ENCODE data around the gene NOL9.
A peak's percentile ranks its signal among the peaks of the same experiment; 100 is the strongest.

NOL9 gene

DNA sequence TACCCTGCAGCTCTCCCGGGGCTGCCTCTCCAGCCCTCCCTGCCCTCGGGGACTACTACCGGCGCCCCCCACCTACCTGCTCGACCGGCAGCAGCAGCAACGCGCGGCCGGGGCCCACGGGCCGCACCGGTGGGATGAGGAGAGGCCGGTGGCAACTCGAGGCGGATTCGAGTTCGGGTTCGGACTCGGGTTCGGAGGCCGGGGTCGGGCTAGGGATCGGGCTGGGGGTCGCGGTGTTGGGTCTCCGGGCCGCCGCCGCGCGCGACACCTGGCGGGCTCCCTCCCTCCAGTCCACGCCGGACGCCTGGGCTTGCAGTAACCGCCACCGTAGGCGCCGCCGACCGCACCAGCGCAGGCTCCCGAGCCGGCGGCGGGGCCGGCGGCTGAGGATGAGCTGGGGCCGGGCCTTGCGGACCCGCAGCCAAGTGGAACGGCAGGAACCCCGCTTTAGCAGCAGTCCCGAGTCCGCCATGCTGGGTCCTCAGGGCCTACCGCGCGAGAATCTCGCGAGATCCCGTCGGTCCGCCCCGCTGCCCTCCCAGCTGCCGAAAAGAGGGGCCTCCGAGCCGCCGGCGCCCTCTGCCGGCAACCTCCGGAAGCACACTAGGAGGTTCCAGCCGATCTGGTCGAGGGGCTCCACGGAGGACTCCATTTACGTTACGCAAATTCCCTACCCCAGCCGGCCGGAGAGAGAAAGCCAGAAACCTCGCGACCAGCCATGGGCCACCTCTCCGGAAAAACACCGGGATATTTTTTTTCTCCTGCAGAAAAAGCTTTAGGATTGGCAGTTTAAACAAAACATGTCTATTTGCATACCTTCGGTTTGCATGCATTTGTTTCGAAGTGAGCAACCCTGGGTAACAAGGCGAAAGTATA, at the start of gene NOL9:
Gene NOL9 (minus strand): TSS at position 483 of the 876 bp plus-strand sequence. CDS start 11 bp downstream, at position 472.
- TF ChIP-seq, protein P1, sequence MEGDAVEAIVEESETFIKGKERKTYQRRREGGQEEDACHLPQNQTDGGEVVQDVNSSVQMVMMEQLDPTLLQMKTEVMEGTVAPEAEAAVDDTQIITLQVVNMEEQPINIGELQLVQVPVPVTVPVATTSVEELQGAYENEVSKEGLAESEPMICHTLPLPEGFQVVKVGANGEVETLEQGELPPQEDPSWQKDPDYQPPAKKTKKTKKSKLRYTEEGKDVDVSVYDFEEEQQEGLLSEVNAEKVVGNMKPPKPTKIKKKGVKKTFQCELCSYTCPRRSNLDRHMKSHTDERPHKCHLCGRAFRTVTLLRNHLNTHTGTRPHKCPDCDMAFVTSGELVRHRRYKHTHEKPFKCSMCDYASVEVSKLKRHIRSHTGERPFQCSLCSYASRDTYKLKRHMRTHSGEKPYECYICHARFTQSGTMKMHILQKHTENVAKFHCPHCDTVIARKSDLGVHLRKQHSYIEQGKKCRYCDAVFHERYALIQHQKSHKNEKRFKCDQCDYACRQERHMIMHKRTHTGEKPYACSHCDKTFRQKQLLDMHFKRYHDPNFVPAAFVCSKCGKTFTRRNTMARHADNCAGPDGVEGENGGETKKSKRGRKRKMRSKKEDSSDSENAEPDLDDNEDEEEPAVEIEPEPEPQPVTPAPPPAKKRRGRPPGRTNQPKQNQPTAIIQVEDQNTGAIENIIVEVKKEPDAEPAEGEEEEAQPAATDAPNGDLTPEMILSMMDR (IDR thresholded peaks at IDR 0.05; ENCODE audit: extremely low read depth, insufficient read depth, missing control alignments), result peak; percentile 96
- in situ Hi-C loops (cut with MboI; ENCODE audit: low pct_unique_long_range_greater_than_20kb, low sequenced_read_pairs, unreplicated experiment), result no loop called here
- DNase-seq (ENCODE audit: low spot score), result peak; percentile 98

DNA sequence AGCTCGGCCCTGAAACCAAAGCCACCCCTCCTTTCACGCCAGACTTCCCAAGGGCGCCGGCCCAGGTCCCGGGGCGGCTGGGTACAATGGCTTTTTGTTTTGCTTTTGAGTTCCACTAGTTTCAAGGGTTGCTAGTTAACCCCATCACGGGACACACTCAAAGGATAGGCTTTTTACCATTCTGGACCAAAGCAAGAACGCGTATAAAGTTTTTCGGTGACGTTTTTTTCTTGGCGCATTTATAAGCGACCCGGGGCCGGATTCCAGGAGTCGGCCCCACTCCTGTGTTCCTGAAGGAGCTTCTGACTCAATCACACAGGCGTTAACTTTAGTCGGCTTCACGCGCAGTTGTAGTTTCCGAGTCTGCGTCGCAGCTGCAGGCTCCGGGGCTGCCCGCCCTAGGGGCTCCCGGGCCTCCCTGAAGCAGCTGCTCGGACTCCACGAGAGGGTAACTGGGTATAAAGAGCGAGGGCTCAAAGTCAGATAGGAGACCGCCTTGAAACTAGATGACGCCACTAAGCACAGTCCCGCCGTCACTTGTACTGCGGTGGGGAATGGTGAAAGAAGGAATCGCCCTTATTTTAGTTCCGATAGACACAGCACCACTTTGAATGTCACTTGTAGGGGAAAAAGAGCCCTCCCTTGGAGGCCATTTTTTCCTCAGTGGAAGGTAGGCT, 49.1 kb upstream of the NOL9 start:
- in situ Hi-C loops (cut with MboI; ENCODE audit: low pct_unique_long_range_greater_than_20kb, low sequenced_read_pairs, unreplicated experiment), result no loop called here
- TF ChIP-seq, protein P1 (IDR thresholded peaks at IDR 0.05; ENCODE audit: extremely low read depth, insufficient read depth, missing control alignments), result no peak
- peak; percentile 74 for DNase-seq (ENCODE audit: low spot score)

DNA sequence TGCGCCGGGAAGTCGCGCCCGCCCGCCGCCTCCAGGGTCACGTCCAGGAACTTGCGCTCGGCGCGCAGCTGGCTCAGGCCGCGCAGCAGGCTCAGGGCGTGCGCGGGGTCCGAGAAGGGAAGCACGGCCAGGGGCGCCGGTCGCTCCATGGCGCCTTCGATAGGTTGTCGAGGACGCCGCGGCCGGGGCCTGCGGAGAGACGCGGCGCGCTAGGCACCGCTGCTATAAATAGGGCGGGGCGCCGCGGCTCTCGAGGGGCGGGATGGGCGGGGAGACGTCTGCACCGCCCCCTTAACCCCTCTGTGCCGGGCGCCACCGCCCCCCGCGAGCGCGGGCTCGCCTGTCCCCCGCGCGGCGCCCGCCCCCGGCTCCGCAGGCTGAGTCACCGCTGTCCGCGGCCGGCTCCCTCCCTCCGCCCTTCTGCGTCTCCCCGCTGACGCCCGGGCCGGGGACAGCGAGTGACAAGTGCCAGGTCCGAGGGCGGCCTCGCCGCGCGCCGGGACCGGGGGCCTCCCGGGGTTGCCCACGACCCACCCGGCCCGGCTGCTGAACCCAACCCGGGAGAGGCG, 48.4 kb upstream of the NOL9 start, which contains the start of gene KLHL21:
Gene KLHL21 (minus strand): TSS at position 201 of the 569 bp plus-strand sequence. CDS start 52 bp downstream, at position 149.
- TF ChIP-seq, protein P1 (IDR thresholded peaks at IDR 0.05; ENCODE audit: extremely low read depth, insufficient read depth, missing control alignments), result no peak
- in situ Hi-C loops (cut with MboI; ENCODE audit: low pct_unique_long_range_greater_than_20kb, low sequenced_read_pairs, unreplicated experiment), result no loop called here
- DNase-seq (ENCODE audit: low spot score), result peak; percentile 95

DNA sequence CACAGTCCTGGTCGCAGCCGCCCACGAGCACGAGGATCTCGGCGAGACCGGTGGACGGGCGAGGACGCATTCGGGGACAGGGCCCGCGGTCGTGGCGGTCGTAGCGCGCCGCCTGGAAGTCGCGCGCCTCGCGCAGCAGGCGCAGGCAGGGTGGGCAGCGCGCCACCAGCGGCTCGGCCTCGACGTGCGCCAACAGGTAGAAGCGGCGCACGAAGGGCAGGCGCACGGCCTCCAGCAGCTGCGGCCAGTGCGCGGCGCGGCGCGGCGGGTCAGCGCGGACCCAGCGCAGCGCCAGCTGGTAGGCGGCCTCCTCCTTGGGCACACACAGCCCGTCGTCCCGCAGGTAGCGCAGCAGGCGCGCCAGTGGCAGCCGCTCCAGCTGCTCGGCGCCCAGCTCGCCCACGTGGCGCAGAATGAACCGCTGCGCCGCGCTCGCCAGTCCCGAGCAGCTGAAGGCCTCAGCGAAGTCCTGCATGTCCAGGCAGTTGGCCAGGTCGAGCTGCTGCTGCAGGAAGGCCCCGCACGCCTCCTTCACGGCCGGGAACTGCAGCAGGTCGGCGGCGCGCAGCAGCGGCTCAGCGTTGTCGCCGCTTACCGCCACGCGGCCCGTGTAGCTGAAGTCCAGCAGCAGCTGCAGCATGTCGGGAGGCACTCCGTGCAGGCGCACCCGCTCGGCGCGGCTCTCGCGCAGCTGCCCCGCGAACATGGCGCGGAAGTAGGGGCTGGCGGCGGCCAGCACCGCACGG, 47.8 kb upstream of the NOL9 start:
- TF ChIP-seq, protein P1 (IDR thresholded peaks at IDR 0.05; ENCODE audit: extremely low read depth, insufficient read depth, missing control alignments), result no peak
- peak; percentile 83 for DNase-seq (ENCODE audit: low spot score)
- in situ Hi-C loops (cut with MboI; ENCODE audit: low pct_unique_long_range_greater_than_20kb, low sequenced_read_pairs, unreplicated experiment), result no loop called here

DNA sequence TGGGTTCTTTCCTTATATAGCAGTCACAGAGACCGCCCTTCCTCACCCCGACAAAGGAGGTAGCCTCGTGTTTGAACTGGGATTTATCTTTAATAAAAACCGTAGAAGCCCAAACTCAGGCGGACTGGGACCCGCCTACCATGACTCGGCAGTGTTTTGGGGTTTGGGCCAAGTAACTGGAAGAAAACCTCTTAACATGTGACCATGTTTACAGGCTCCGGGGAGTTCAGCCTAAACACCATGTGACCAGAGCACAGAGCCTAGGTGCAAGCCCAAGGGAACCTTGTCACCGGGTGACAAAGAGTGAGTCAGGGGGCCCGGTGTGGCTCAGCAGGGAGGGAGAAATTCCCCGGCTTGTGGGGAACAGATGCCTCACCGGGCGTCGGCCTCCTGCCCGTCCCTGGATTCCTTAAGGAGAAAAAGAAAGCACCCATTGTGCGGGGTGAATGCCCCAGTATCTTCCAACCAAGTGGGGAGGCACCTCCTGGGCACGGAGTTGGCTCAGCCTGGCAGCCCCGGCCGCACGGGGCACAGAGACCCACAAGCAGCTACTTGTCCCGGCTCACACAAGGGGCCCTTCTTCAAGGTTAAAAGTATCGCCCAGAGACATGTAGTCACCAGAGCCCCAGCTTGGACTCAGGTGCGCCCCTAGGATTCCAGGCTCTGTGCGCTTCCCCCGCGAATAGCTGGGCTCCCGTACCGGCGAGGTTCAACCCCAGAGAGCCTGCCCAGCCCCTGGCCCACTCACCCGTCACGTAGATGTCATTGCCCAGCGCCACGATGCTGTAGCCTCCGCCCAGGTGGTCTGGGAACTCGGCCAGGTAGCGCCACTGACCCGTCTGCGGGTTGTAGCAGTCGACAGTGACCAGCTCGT, 47.0 kb upstream of the NOL9 start:
- TF ChIP-seq, protein P1 (IDR thresholded peaks at IDR 0.05; ENCODE audit: extremely low read depth, insufficient read depth, missing control alignments), result no peak
- in situ Hi-C loops (cut with MboI; ENCODE audit: low pct_unique_long_range_greater_than_20kb, low sequenced_read_pairs, unreplicated experiment), result no loop called here
- peak; percentile 83 for DNase-seq (ENCODE audit: low spot score)

All from GM13977 (cell line).